Neural cell (in vitro differentiated cells): ENCODE measurements around the gene MEIOB. TPM values are rescaled to one million over a fixed set of nuclear protein-coding genes. Genes with fewer than 3 reads are reported as not detected.

Experiments
- H2AFZ ChIP-seq: fragments of 200-600, 300-800 bp; sonication (generic), shearing (Covaris generic); 2 replicates; pipeline ENCODE4 v1.6.0; 2014; ENCODE audit warnings: low read depth, mild to moderate bottlenecking, antibody characterized with exemption, low read length, moderate library complexity
- H3F3A ChIP-seq: fragments of 200-600 bp; shearing (Covaris generic); 2 replicates; pipeline ENCODE4 v1.6.1; 2016; ENCODE audit warnings: mild to moderate bottlenecking, moderate library complexity, mixed read lengths, antibody characterized with exemption, low read length; ENCODE audit not compliant: insufficient read depth, poor library complexity, severe bottlenecking
- H3K27ac ChIP-seq: fragments of 200-600, 300-800 bp; sonication (generic), shearing (Covaris generic); 2 replicates; pipeline ENCODE4 v1.5.1; 2014; ENCODE audit warnings: mild to moderate bottlenecking, low read length, moderate library complexity
- H3K27me3 ChIP-seq: fragments of 300-800, 200-600 bp; sonication (generic), shearing (Covaris generic); 2 replicates; pipeline ENCODE4 v1.6.0; 2014; ENCODE audit warnings: mild to moderate bottlenecking, low read depth, low read length, moderate library complexity; ENCODE audit not compliant: insufficient read depth
- H3K36me3 ChIP-seq: fragments of 300-800, 200-600 bp; sonication (generic), shearing (Covaris generic); 2 replicates; pipeline ENCODE4 v1.5.1; 2014; ENCODE audit warnings: mild to moderate bottlenecking, antibody characterized with exemption, low read length, moderate library complexity; ENCODE audit not compliant: insufficient read depth
- H3K4me2 ChIP-seq: fragments of 300-800, 200-600 bp; sonication (generic), shearing (Covaris generic); 2 replicates; pipeline ENCODE4 v1.6.0; 2014; ENCODE audit warnings: mild to moderate bottlenecking, low read length
- H3K4me3 ChIP-seq: fragments of 300-800, 200-600 bp; sonication (generic), shearing (Covaris generic); 2 replicates; pipeline ENCODE4 v1.5.1; 2014; ENCODE audit warnings: mild to moderate bottlenecking, low read length, moderate library complexity
- H3K79me2 ChIP-seq: fragments of 200-600 bp; shearing (Covaris generic); replicated peaks from 2 replicates; pipeline ENCODE4 v1.6.0; 2014; ENCODE audit warnings: mild to moderate bottlenecking, low read length, moderate library complexity; ENCODE audit not compliant: insufficient read depth
- H3K9ac ChIP-seq: fragments of 300-800, 200-600 bp; sonication (generic), shearing (Covaris generic); 2 replicates; pipeline ENCODE4 v1.6.1; 2016; ENCODE audit warnings: mild to moderate bottlenecking, low read length, mixed read lengths
- H3K9me2 ChIP-seq: fragments of 200-600 bp; shearing (Covaris generic); 2 replicates; pipeline ENCODE4 v1.6.1; 2016; ENCODE audit warnings: mild to moderate bottlenecking, low read length, mixed read lengths; ENCODE audit not compliant: insufficient read depth
- H3K9me3 ChIP-seq: fragments of 200-600, 300-800 bp; sonication (generic), shearing (Covaris generic); 2 replicates; pipeline ENCODE4 v1.6.1; 2016; ENCODE audit warnings: mild to moderate bottlenecking, mixed run types, low read length, moderate library complexity, mixed read lengths
- H4K20me1 ChIP-seq: fragments of 200-600 bp; shearing (Covaris generic); 2 replicates; pipeline ENCODE4 v1.6.1; 2016; ENCODE audit warnings: mild to moderate bottlenecking, mixed run types; ENCODE audit not compliant: insufficient read depth
- CTCF ChIP-seq: fragments of 450-650 bp; IDR thresholded peaks from 2 replicates; pipeline ENCODE4 v1.5.1; 2014; ENCODE audit warnings: antibody characterized with exemption, mild to moderate bottlenecking, moderate library complexity; ENCODE audit not compliant: poor library complexity, severe bottlenecking
- EP300 ChIP-seq: fragments of 450-650 bp; conservative IDR thresholded peaks from 2 replicates; pipeline ENCODE4 v1.6.1; 2014; ENCODE audit warnings: antibody characterized with exemption, mild to moderate bottlenecking, moderate library complexity; ENCODE audit not compliant: poor library complexity, severe bottlenecking
- EZH2 ChIP-seq: fragments of 200-600, 300-800 bp; shearing (Covaris generic), sonication (generic); IDR thresholded peaks from 2 replicates; pipeline ENCODE4 v1.6.1; 2014; ENCODE audit warnings: antibody characterized with exemption, low read length, borderline replicate concordance, mild to moderate bottlenecking; ENCODE audit not compliant: insufficient read depth, poor library complexity, severe bottlenecking
- MXI1 ChIP-seq: fragments of 450-650 bp; conservative IDR thresholded peaks from 2 replicates; pipeline ENCODE4 v1.6.1; 2014; ENCODE audit warnings: antibody characterized with exemption, mild to moderate bottlenecking; ENCODE audit not compliant: poor library complexity, severe bottlenecking
- POLR2AphosphoS5 ChIP-seq: IDR thresholded peaks from 2 replicates; pipeline ENCODE4 v1.6.1; 2012
- RAD21 ChIP-seq: fragments of 450-650 bp; conservative IDR thresholded peaks from 2 replicates; pipeline ENCODE4 v1.6.1; 2014; ENCODE audit warnings: antibody characterized with exemption, mild to moderate bottlenecking, moderate library complexity
- REST ChIP-seq: IDR thresholded peaks from 2 replicates; pipeline ENCODE4 v1.6.1; 2012; ENCODE audit warnings: borderline replicate concordance
- SMC3 ChIP-seq: fragments of 450-650 bp; conservative IDR thresholded peaks from 2 replicates; pipeline ENCODE4 v1.6.1; 2014; ENCODE audit warnings: antibody characterized with exemption, mild to moderate bottlenecking, moderate library complexity; ENCODE audit not compliant: poor library complexity
- TAF1 ChIP-seq: IDR thresholded peaks from 2 replicates; pipeline ENCODE4 v1.6.1; 2012; ENCODE audit warnings: low read depth
- polyA plus RNA-seq: library from polyadenylated mRNA; depleted of rRNA; stranded (reverse); fragments of >200 nt; gene quantifications from 2 replicates; pipeline ENCODE4 v1.2.3, GENCODE V29; 2014

Gene MEIOB
- polyA plus RNA-seq, 1 donor from 2014 or later: not detected

- no peaks in the 10 kb centered on the region for H4K20me1 ChIP-seq
- no peak for TF ChIP-seq EP300
- no peak for TF ChIP-seq POLR2AphosphoS5
- TF ChIP-seq SMC3: no peak
- no peak overlapping the region for H3K9ac ChIP-seq
- H2AFZ ChIP-seq: no peak overlapping the region
- H3K36me3 ChIP-seq: no peaks in the 10 kb centered on the region
- H3K79me2 ChIP-seq: no peaks in the 10 kb centered on the region
- H3K9me2 ChIP-seq: no peaks in the 10 kb centered on the region
- H3K27ac ChIP-seq: no peak overlapping the region
- H3K4me2 ChIP-seq: no peak overlapping the region
- no peak overlapping the region for H3K4me3 ChIP-seq
- no peaks in the 10 kb centered on the region for H3F3A ChIP-seq
- H3K27me3 ChIP-seq: peaks cover 17% of the 10 kb centered on the region
- no peaks in the 10 kb centered on the region for H3K9me3 ChIP-seq
These were observed 20.2 kb downstream of the MEIOB start for GRCh38 chr16:1851793-1852192.

- H3K27me3 ChIP-seq: peaks cover 17% of the 10 kb centered on the region
- H2AFZ ChIP-seq: no peak overlapping the region
- H3K9me2 ChIP-seq: no peaks in the 10 kb centered on the region
- H3F3A ChIP-seq: no peaks in the 10 kb centered on the region
- H3K36me3 ChIP-seq: no peaks in the 10 kb centered on the region
- H3K9ac ChIP-seq: no peak overlapping the region
- TF ChIP-seq EP300 (no peak), REST (no peak), RAD21 (no peak), POLR2AphosphoS5 (no peak), MXI1 (no peak), SMC3 (no peak), CTCF (no peak), TAF1 (no peak), EZH2 (no peak)
- no peak overlapping the region for H3K4me3 ChIP-seq
- no peak overlapping the region for H3K4me2 ChIP-seq
- H3K9me3 ChIP-seq: no peaks in the 10 kb centered on the region
- no peaks in the 10 kb centered on the region for H4K20me1 ChIP-seq
- no peak overlapping the region for H3K27ac ChIP-seq
- no peaks in the 10 kb centered on the region for H3K79me2 ChIP-seq
These were observed 21.0 kb downstream of the MEIOB start for GRCh38 chr16:1850981-1851380.

- H3K4me3 ChIP-seq: no peak overlapping the region
- peaks cover 6% of the 10 kb centered on the region for H3K27me3 ChIP-seq
- H3K79me2 ChIP-seq: no peaks in the 10 kb centered on the region
- no peak overlapping the region for H2AFZ ChIP-seq
- no peak overlapping the region for H3K27ac ChIP-seq
- H3K9me3 ChIP-seq: no peaks in the 10 kb centered on the region
- no peak overlapping the region for H3K9ac ChIP-seq
- no peaks in the 10 kb centered on the region for H3K36me3 ChIP-seq
- H3K9me2 ChIP-seq: no peaks in the 10 kb centered on the region
- no peak for TF ChIP-seq SMC3
- TF ChIP-seq TAF1: no peak
- TF ChIP-seq POLR2AphosphoS5: no peak
- TF ChIP-seq REST: no peak
- no peaks in the 10 kb centered on the region for H3F3A ChIP-seq
- H3K4me2 ChIP-seq: no peak overlapping the region
- no peaks in the 10 kb centered on the region for H4K20me1 ChIP-seq
These were observed 25.5 kb downstream of the MEIOB start for GRCh38 chr16:1846416-1846815.
